Measurements from ENCODE around the gene SMIM22.

DNA sequence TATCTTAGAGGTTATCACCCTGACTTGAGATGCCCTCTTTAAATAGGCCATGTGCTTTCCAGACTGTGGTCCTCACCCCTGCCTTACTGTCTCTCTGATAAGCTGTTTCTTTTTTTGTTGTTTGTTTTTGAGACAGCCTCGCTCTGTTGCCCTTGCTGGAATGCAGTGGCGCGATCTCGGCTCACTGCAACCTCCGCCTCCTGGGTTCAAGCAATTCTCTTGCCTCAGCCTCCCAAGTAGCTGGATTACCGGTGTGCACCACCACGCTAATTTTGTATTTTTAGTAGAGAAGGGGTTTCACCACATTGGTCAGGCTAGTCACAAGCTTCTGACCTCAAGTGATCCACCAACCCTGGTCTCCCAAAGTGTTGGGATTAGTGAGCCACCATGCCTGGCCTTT is 6.3 kb upstream of the SMIM22 start:
- TF ChIP-seq CTCF (IDR thresholded peaks at IDR 0.05) (no peak), POLR2A (IDR thresholded peaks at IDR 0.05) (no peak), POLR2AphosphoS5 (IDR thresholded peaks at IDR 0.05) (no peak), EP300 (IDR thresholded peaks at IDR 0.05) (no peak)

Data from upper lobe of left lung (tissue), 4 donors.